RWPE2 (cell line): ENCODE measurements around the gene NAV2.
A peak's percentile ranks its signal among the peaks of the same experiment; 100 is the strongest.

Experiments used
- ATAC-seq: fragments of 200-7000 bp; cut with Tn5 transposase; 3 replicates; pipeline ENCODE4 v1.9.1; 2021; ENCODE audit warnings: low read depth
- DNase-seq: peaks from one replicate; pipeline ENCODE4 v3.0.0-alpha.2; 2020; ENCODE audit warnings: low spot score
- H3K27ac ChIP-seq: fragments of 450-650 bp; 2 replicates; pipeline ENCODE4 v1.5.1; 2017; ENCODE audit warnings: mild to moderate bottlenecking; ENCODE audit not compliant: poor library complexity, severe bottlenecking
- H3K27me3 ChIP-seq: fragments of 250-450 bp; sonication (Bioruptor Pico); 2 replicates; pipeline ENCODE4 v1.5.1; 2021; ENCODE audit warnings: mild to moderate bottlenecking, moderate library complexity; ENCODE audit not compliant: insufficient read depth, poor library complexity, severe bottlenecking
- H3K36me3 ChIP-seq: fragments of 250-450 bp; sonication (Bioruptor Pico); 2 replicates; pipeline ENCODE4 v1.5.1; 2020; ENCODE audit warnings: low read depth, mild to moderate bottlenecking, moderate library complexity
- H3K4me1 ChIP-seq: fragments of 250-450 bp; sonication (Bioruptor Pico); 2 replicates; pipeline ENCODE4 v1.5.1; 2021; ENCODE audit warnings: mild to moderate bottlenecking, moderate library complexity; ENCODE audit not compliant: insufficient read depth, poor library complexity, severe bottlenecking
- H3K4me3 ChIP-seq: fragments of 250-450 bp; sonication (Bioruptor Pico); 2 replicates; pipeline ENCODE4 v1.5.1; 2021; ENCODE audit warnings: mild to moderate bottlenecking, moderate library complexity; ENCODE audit not compliant: severe bottlenecking
- H3K9me3 ChIP-seq: fragments of 250-450 bp; sonication (Bioruptor Pico); 2 replicates; pipeline ENCODE4 v1.5.1; 2021; ENCODE audit warnings: mild to moderate bottlenecking, moderate library complexity; ENCODE audit not compliant: severe bottlenecking
- CTCF ChIP-seq: fragments of 450-650 bp; IDR thresholded peaks from one replicate; pipeline ENCODE4 v1.5.1; 2017; ENCODE audit warnings: mild to moderate bottlenecking, moderate library complexity; ENCODE audit not compliant: poor library complexity, severe bottlenecking

The NAV2 gene

GRCh38 chr11:20138707-20139106, 426.1 kb downstream of the NAV2 start:
- H3K27me3 ChIP-seq: no peaks in the 10 kb centered on the region
- ATAC-seq (no peak), DNase-seq (no peak)

GRCh38 chr11:20154381-20154780, 441.7 kb downstream of the NAV2 start:
- Histone ChIP-seq H3K27ac (no peak overlapping the region), H3K36me3 (no peaks in the 10 kb centered on the region), H3K27me3 (peaks cover 63% of the 10 kb centered on the region), H3K9me3 (no peaks in the 10 kb centered on the region), H3K4me1 (no peaks in the 10 kb centered on the region), H3K4me3 (no peak overlapping the region)
- ATAC-seq (peak; percentile 49; the same call in 1 of the 3 replicates), DNase-seq (no peak)
- peak; percentile 14 for TF ChIP-seq CTCF

More at GRCh38 chr11:20138707-20139106, 426.1 kb downstream of the NAV2 start:
- Histone ChIP-seq H3K27ac (no peak overlapping the region), H3K9me3 (no peaks in the 10 kb centered on the region), H3K4me3 (no peak overlapping the region), H3K36me3 (no peaks in the 10 kb centered on the region), H3K4me1 (no peaks in the 10 kb centered on the region)
- no peak for TF ChIP-seq CTCF

DNA sequence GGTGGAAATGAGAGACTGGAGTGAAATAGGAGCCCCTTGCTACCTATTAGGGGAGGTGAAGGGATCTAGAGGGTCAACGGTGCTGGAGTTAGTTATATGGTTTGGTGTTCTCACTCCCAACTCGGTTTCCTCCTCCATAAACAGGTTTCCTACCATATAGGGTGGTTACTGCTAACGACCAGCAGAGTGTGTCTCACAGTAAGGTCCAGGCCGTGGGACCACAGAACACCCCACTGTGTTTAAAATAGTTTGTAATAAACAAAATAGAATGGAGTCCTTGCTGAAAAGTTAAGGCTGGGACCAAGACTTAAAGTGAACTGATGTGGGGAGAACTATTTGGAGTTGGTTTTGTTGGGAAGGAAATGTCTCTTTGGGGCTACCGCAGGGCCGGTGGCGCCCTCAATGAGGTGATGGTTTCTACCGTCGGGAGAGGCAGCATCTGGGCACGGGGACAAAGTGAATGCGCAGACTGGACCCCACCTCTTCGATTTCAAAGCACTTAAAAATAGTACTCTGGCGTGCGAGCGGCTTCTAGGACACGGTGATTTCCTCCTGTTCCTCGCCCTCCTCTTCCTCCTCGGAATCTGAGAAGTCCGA, 443.1 kb downstream of the NAV2 start:
- no peaks in the 10 kb centered on the region for H3K36me3 ChIP-seq
- H3K9me3 ChIP-seq: no peaks in the 10 kb centered on the region
- TF ChIP-seq CTCF: no peak
- no peaks in the 10 kb centered on the region for H3K4me1 ChIP-seq
- H3K27ac ChIP-seq: no peak overlapping the region
- ATAC-seq (no peak), DNase-seq (no peak)
- H3K27me3 ChIP-seq: peaks cover 77% of the 10 kb centered on the region
- no peak overlapping the region for H3K4me3 ChIP-seq

GRCh38 chr11:20156280-20156875, 443.7 kb downstream of the NAV2 start:
- DNase-seq: no peak
- no peak overlapping the region for H3K4me3 ChIP-seq
- H3K9me3 ChIP-seq: no peaks in the 10 kb centered on the region
- no peak for ATAC-seq
- H3K27me3 ChIP-seq: peaks cover 83% of the 10 kb centered on the region
- H3K4me1 ChIP-seq: no peaks in the 10 kb centered on the region
- H3K36me3 ChIP-seq: no peaks in the 10 kb centered on the region
- H3K27ac ChIP-seq: no peak overlapping the region
- TF ChIP-seq CTCF: no peak
